ENCODE measurements around the gene GOLGA1.

Gene GOLGA1

GRCh38 chr9:124914753-124915405, 26.0 kb downstream of the GOLGA1 start:
- Histone ChIP-seq H3K36me3 (ENCODE audit: insufficient read depth, low read length) (peaks cover 5% of the 10 kb centered on the region; the same call in 1 of the 2 replicates), H3K27ac (no peak overlapping the region), H3K4me3 (no peak overlapping the region), H3K9ac (ENCODE audit: insufficient read length) (no peak overlapping the region), H3K9me3 (ENCODE audit: low read depth, low read length) (no peaks in the 10 kb centered on the region)
- TF ChIP-seq POLR2AphosphoS5 (IDR thresholded peaks at IDR 0.05; ENCODE audit: borderline replicate concordance, low read depth, low read length) (no peak), FOXP2 (optimal IDR thresholded peaks at IDR 0.05; ENCODE audit: control extremely low read depth, extremely low read length, insufficient read depth) (no peak), EZH2 (IDR thresholded peaks at IDR 0.05) (no peak)
- DNase-seq (ENCODE audit: low read depth, low spot score), result no peak

GRCh38 chr9:124913378-124913777, 27.5 kb downstream of the GOLGA1 start:
- Histone ChIP-seq H3K27ac (no peak overlapping the region), H3K9ac (ENCODE audit: insufficient read length) (no peak overlapping the region), H3K9me3 (ENCODE audit: low read depth, low read length) (no peaks in the 10 kb centered on the region), H3K36me3 (ENCODE audit: insufficient read depth, low read length) (no peaks in the 10 kb centered on the region; the same call in 1 of the 2 replicates), H3K4me3 (no peak overlapping the region)
- no peak for DNase-seq (ENCODE audit: low read depth, low spot score)
- TF ChIP-seq EZH2 (IDR thresholded peaks at IDR 0.05) (no peak), FOXP2 (optimal IDR thresholded peaks at IDR 0.05; ENCODE audit: control extremely low read depth, extremely low read length, insufficient read depth) (no peak), POLR2AphosphoS5 (IDR thresholded peaks at IDR 0.05; ENCODE audit: borderline replicate concordance, low read depth, low read length) (no peak)

GRCh38 chr9:124911766-124912165, 29.1 kb downstream of the GOLGA1 start:
- Histone ChIP-seq H3K36me3 (ENCODE audit: insufficient read depth, low read length) (no peaks in the 10 kb centered on the region; the same call in 1 of the 2 replicates), H3K27ac (no peak overlapping the region), H3K9ac (ENCODE audit: insufficient read length) (no peak overlapping the region), H3K4me3 (no peak overlapping the region), H3K9me3 (ENCODE audit: low read depth, low read length) (no peaks in the 10 kb centered on the region)
- no peak for DNase-seq (ENCODE audit: low read depth, low spot score)
- no peak for TF ChIP-seq POLR2AphosphoS5 (IDR thresholded peaks at IDR 0.05; ENCODE audit: borderline replicate concordance, low read depth, low read length)
- TF ChIP-seq FOXP2 (optimal IDR thresholded peaks at IDR 0.05; ENCODE audit: control extremely low read depth, extremely low read length, insufficient read depth), result no peak
- no peak for TF ChIP-seq EZH2 (IDR thresholded peaks at IDR 0.05)

GRCh38 chr9:124908098-124908497, 32.8 kb downstream of the GOLGA1 start:
- Histone ChIP-seq H3K9me3 (ENCODE audit: low read depth, low read length) (no peaks in the 10 kb centered on the region), H3K9ac (ENCODE audit: insufficient read length) (no peak overlapping the region), H3K27ac (no peak overlapping the region), H3K4me3 (no peak overlapping the region), H3K36me3 (ENCODE audit: insufficient read depth, low read length) (no peaks in the 10 kb centered on the region; the same call in 1 of the 2 replicates)
- TF ChIP-seq FOXP2 (optimal IDR thresholded peaks at IDR 0.05; ENCODE audit: control extremely low read depth, extremely low read length, insufficient read depth) (no peak), EZH2 (IDR thresholded peaks at IDR 0.05) (no peak), POLR2AphosphoS5 (IDR thresholded peaks at IDR 0.05; ENCODE audit: borderline replicate concordance, low read depth, low read length) (no peak)
- DNase-seq (ENCODE audit: low read depth, low spot score), result no peak

GRCh38 chr9:124906966-124907365, 33.9 kb downstream of the GOLGA1 start:
- DNase-seq (ENCODE audit: low read depth, low spot score), result no peak
- no peaks in the 10 kb centered on the region for H3K9me3 ChIP-seq (ENCODE audit: low read depth, low read length)
- H3K4me3 ChIP-seq, result no peak overlapping the region
- H3K27ac ChIP-seq, result 0 out of 2 replicates have a peak overlapping the region, but pooled peaks have one; percentile 36
- no peak overlapping the region for H3K9ac ChIP-seq (ENCODE audit: insufficient read length)
- no peaks in the 10 kb centered on the region; the same call in 1 of the 2 replicates for H3K36me3 ChIP-seq (ENCODE audit: insufficient read depth, low read length)
- no peak for TF ChIP-seq POLR2AphosphoS5 (IDR thresholded peaks at IDR 0.05; ENCODE audit: borderline replicate concordance, low read depth, low read length)
- no peak for TF ChIP-seq FOXP2 (optimal IDR thresholded peaks at IDR 0.05; ENCODE audit: control extremely low read depth, extremely low read length, insufficient read depth)

GRCh38 chr9:124899845-124900244, 41.0 kb downstream of the GOLGA1 start:
- Histone ChIP-seq H3K36me3 (ENCODE audit: insufficient read depth, low read length) (peaks cover 4% of the 10 kb centered on the region; the same call in 1 of the 2 replicates), H3K9me3 (ENCODE audit: low read depth, low read length) (no peaks in the 10 kb centered on the region), H3K27ac (no peak overlapping the region), H3K9ac (ENCODE audit: insufficient read length) (no peak overlapping the region), H3K4me3 (no peak overlapping the region)
- TF ChIP-seq EZH2 (IDR thresholded peaks at IDR 0.05) (no peak), POLR2AphosphoS5 (IDR thresholded peaks at IDR 0.05; ENCODE audit: borderline replicate concordance, low read depth, low read length) (no peak), FOXP2 (optimal IDR thresholded peaks at IDR 0.05; ENCODE audit: control extremely low read depth, extremely low read length, insufficient read depth) (no peak)
- no peak for DNase-seq (ENCODE audit: low read depth, low spot score)

GRCh38 chr9:124897570-124898460, 43.1 kb downstream of the GOLGA1 start:
- H3K9me3 ChIP-seq (ENCODE audit: low read depth, low read length), result no peaks in the 10 kb centered on the region

GRCh38 chr9:124894741-124895170, 46.1 kb downstream of the GOLGA1 start:
- Histone ChIP-seq H3K9me3 (ENCODE audit: low read depth, low read length) (no peaks in the 10 kb centered on the region), H3K27ac (0 out of 2 replicates have a peak overlapping the region, but pooled peaks have one; percentile 51), H3K4me3 (0 out of 2 replicates have a peak overlapping the region, but pooled peaks have one; percentile 10), H3K36me3 (ENCODE audit: insufficient read depth, low read length) (peaks cover 18% of the 10 kb centered on the region; the same call in 1 of the 2 replicates), H3K9ac (ENCODE audit: insufficient read length) (peak overlapping the region; percentile 46)
- TF ChIP-seq EZH2 (IDR thresholded peaks at IDR 0.05) (no peak), FOXP2 (optimal IDR thresholded peaks at IDR 0.05; ENCODE audit: control extremely low read depth, extremely low read length, insufficient read depth) (no peak), POLR2AphosphoS5 (IDR thresholded peaks at IDR 0.05; ENCODE audit: borderline replicate concordance, low read depth, low read length) (no peak)
- DNase-seq (ENCODE audit: low read depth, low spot score), result peak; percentile 40

More at GRCh38 chr9:124897570-124898460, 43.1 kb downstream of the GOLGA1 start:
- Histone ChIP-seq H3K4me3 (no peak overlapping the region), H3K9ac (ENCODE audit: insufficient read length) (no peak overlapping the region), H3K36me3 (ENCODE audit: insufficient read depth, low read length) (peaks cover 16% of the 10 kb centered on the region; the same call in 1 of the 2 replicates), H3K27ac (no peak overlapping the region)
- no peak for DNase-seq (ENCODE audit: low read depth, low spot score)
- no peak for TF ChIP-seq EZH2 (IDR thresholded peaks at IDR 0.05)
- no peak for TF ChIP-seq FOXP2 (optimal IDR thresholded peaks at IDR 0.05; ENCODE audit: control extremely low read depth, extremely low read length, insufficient read depth)
- no peak for TF ChIP-seq POLR2AphosphoS5 (IDR thresholded peaks at IDR 0.05; ENCODE audit: borderline replicate concordance, low read depth, low read length)

All from SK-N-MC (cell line).